GM12872 (cell line): Measurements from ENCODE around the gene ZSCAN5A.

ENCODE experiments used
- CTCF ChIP-seq: IDR thresholded peaks from 3 replicates; pipeline ENCODE4 v1.5.1; 2011; ENCODE audit warnings: low read depth, mild to moderate bottlenecking, low read length, moderate library complexity; ENCODE audit not compliant: insufficient read depth

The ZSCAN5A gene

GRCh38 chr19:56310462-56310861 lies 4.2 kb downstream of the ZSCAN5A start:
- TF ChIP-seq CTCF, result no peak

GRCh38 chr19:56309511-56310185 lies 5.0 kb downstream of the ZSCAN5A start:
- TF ChIP-seq CTCF, result peak; percentile 85

GRCh38 chr19:56308792-56309191 lies 5.8 kb downstream of the ZSCAN5A start:
- no peak for TF ChIP-seq CTCF

GRCh38 chr19:56306016-56306415 lies 8.6 kb downstream of the ZSCAN5A start:
- TF ChIP-seq CTCF, result no peak

- TF ChIP-seq CTCF, result no peak
These were observed 10.4 kb downstream of the ZSCAN5A start for GRCh38 chr19:56304243-56304642.

GRCh38 chr19:56301886-56302620 lies 12.6 kb downstream of the ZSCAN5A start:
- no peak for TF ChIP-seq CTCF

GRCh38 chr19:56301155-56301554 lies 13.5 kb downstream of the ZSCAN5A start:
- TF ChIP-seq CTCF, result no peak
